HUES64 (cell line): ENCODE results near the gene TSTD2. TPM values are rescaled to one million over a fixed set of nuclear protein-coding genes. Genes with fewer than 3 reads are reported as not detected.

Experiments
- H3K27ac ChIP-seq: 2 replicates; pipeline ENCODE4 v1.7.0; 2013; ENCODE audit warnings: low read depth, low read length, inconsistent platforms
- H3K27me3 ChIP-seq: 2 replicates; pipeline ENCODE4 v1.6.1; 2013; ENCODE audit warnings: mild to moderate bottlenecking, low read length; ENCODE audit not compliant: insufficient read depth
- H3K36me3 ChIP-seq: 2 replicates; pipeline ENCODE4 v1.6.1; 2013; ENCODE audit warnings: mild to moderate bottlenecking, low read length; ENCODE audit not compliant: insufficient read depth
- H3K4me1 ChIP-seq: 2 replicates; pipeline ENCODE4 v1.6.1; 2013; ENCODE audit warnings: mild to moderate bottlenecking, low read length, moderate library complexity; ENCODE audit not compliant: insufficient read depth
- H3K4me3 ChIP-seq: 2 replicates; pipeline ENCODE4 v1.5.1; 2013; ENCODE audit warnings: mild to moderate bottlenecking, low read length, moderate library complexity
- H3K9ac ChIP-seq: 2 replicates; pipeline ENCODE4 v1.6.1; 2013; ENCODE audit warnings: mild to moderate bottlenecking, low read depth, low read length
- H3K9me3 ChIP-seq: 2 replicates; pipeline ENCODE4 v1.6.1; 2013; ENCODE audit warnings: low read depth, low read length; ENCODE audit not compliant: insufficient read depth
- WGBS: fragments of 150-250, 120-280 bp; methylation state at CpG from one replicate; pipeline ENCODE4 v1.1.7; 2013; ENCODE audit warnings: missing lambda C conversion rate; 5-methylcytosine and 5-hydroxymethylcytosine counted together
- polyA plus RNA-seq, 2 experiments: library from polyadenylated mRNA; stranded (reverse); fragments of 50-300 nt; gene quantifications; one replicate each; pipeline ENCODE4 v1.2.3, GENCODE V29; 2013

TSTD2 gene
- polyA plus RNA-seq (2013, experiment 1 of 2): 15.0 TPM
- polyA plus RNA-seq (2013, experiment 2 of 2): 15.0 TPM

DNA sequence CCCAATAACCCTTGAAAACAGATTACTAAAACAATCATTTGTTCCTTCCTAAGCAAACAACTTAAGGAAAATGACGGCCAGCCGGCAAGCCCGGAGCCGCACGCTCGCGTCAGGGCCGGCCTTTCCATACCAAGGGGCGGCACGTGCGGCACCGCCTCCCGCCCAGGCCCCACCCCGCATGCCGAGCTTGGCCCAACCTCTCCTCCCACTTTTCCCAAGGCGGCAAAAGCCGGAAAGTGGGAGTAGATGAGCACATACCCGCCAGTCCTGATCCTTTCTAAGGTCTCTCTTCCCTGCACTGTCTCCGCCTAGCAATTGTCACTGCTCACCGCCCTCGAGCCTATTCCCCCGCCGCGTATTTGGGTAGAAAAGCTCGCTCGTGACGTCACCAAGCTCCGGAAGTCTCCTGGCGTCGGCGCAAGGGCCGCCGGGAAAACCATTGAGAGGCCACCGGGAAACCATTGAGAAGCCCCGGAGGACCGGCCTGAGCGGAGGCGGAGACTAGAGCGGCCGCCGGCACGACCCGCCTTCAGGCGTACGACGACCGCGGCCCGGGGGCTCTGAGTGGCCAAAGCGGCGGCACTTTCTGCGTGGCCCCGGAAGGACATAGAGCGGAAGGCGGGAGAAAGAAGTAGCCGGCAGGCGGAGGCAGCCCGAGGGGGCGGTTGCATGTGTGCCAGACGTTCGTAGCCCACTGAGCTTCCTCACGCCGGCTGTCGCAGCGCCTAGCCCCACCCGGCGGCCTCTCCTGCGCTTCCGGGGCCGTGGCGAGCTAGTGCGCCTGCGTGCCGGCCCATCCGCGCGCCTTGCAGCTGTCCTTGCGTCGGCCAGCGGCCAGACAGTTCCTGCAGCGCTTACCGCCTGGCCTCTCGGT, at the start of gene TSTD2, which contains the start of gene NCBP1:
Gene TSTD2, minus strand, starts transcription at position 384 of the 874 bp plus-strand sequence. CDS start 5,806 bp downstream, outside the sequence.
Gene NCBP1, plus strand, starts transcription at position 837 of the 874 bp plus-strand sequence. CDS start 61 bp downstream, outside the sequence.
- under 1% methylated on average over 83 of the region's 83 CpGs for WGBS
- no peaks in the 10 kb centered on the region; the same call in 1 of the 2 replicates for H3K36me3 ChIP-seq
- peaks cover 30% of the 10 kb centered on the region for H3K4me1 ChIP-seq

GRCh38 chr9:97682242-97682641, 49.1 kb upstream of the TSTD2 start:
- Histone ChIP-seq H3K9ac (no peak overlapping the region), H3K27ac (no peak overlapping the region), H3K4me1 (no peaks in the 10 kb centered on the region), H3K9me3 (no peaks in the 10 kb centered on the region), H3K36me3 (peaks cover 31% of the 10 kb centered on the region), H3K27me3 (no peaks in the 10 kb centered on the region), H3K4me3 (no peak overlapping the region)
- 89% methylated on average over 1 of the region's 1 CpG for WGBS

More for the DNA sequence above, at the start of gene TSTD2, which contains the start of gene NCBP1:
- Histone ChIP-seq H3K27ac (peak within 1 kb of the TSS; percentile 95), H3K4me3 (peak within 1 kb of the TSS; percentile 73), H3K9me3 (no peaks in the 10 kb centered on the region), H3K9ac (peak within 1 kb of the TSS; percentile 85), H3K27me3 (no peaks in the 10 kb centered on the region)

DNA sequence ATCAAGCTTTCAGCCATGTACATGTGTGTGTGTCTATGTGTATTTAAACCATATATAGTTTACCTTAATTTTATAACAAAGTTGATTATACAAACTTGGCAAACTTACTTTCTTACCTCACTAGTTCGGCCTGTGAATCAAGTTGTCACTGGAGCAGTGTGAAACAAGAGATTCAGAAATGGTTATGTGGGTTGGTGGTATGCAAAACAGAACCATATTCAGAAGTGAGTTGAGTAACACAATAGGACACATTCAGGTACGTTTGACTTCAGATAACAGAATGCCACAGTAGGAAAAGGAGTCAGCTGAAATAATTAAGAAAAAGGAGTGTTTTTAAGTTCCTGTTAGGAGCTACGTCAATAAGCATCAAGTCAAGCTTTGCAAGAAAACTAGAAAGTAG, 42.5 kb upstream of the TSTD2 start:
- 97% methylated on average over 3 of the region's 3 CpGs for WGBS
- Histone ChIP-seq H3K4me3 (no peak overlapping the region), H3K9me3 (no peaks in the 10 kb centered on the region), H3K4me1 (no peaks in the 10 kb centered on the region), H3K27me3 (no peaks in the 10 kb centered on the region), H3K27ac (no peak overlapping the region), H3K36me3 (peaks cover 70% of the 10 kb centered on the region), H3K9ac (no peak overlapping the region)

DNA sequence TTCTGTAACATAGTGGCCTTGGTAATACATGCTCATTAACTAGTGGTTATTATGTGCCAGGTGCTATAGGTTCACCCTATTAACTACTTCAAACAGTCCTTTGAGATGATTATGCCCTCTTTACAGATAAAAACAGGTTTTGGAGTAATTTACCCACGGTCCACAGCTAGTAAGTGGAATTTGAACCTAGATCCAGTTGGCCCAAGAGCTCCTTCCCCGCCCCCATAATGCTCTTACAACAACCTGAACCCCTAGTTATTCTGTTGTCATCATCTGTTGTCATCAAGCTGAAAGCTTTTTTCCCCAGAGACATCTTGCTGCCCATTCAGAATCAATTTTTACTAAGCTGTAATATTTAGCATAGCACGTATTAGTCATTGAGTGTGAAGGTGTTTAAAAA, 40.8 kb upstream of the TSTD2 start:
- Histone ChIP-seq H3K4me1 (no peaks in the 10 kb centered on the region), H3K36me3 (peaks cover 87% of the 10 kb centered on the region), H3K27me3 (no peaks in the 10 kb centered on the region), H3K4me3 (no peak overlapping the region), H3K27ac (no peak overlapping the region), H3K9me3 (no peaks in the 10 kb centered on the region), H3K9ac (no peak overlapping the region)
- 95% methylated on average over 2 of the region's 3 CpGs for WGBS

- H3K36me3 ChIP-seq: peaks cover 99% of the 10 kb centered on the region
- H3K9me3 ChIP-seq: no peaks in the 10 kb centered on the region
- H3K4me1 ChIP-seq: no peaks in the 10 kb centered on the region
- H3K27ac ChIP-seq: no peak overlapping the region
- no peak overlapping the region for H3K9ac ChIP-seq
- WGBS: 100% methylated on average over 2 of the region's 3 CpGs
- H3K4me3 ChIP-seq: no peak overlapping the region
- H3K27me3 ChIP-seq: no peaks in the 10 kb centered on the region
Observed at GRCh38 chr9:97672403-97672802, 39.2 kb upstream of the TSTD2 start.

- Histone ChIP-seq H3K4me3 (no peak overlapping the region), H3K27ac (no peak overlapping the region), H3K36me3 (peaks cover 100% of the 10 kb centered on the region), H3K4me1 (no peaks in the 10 kb centered on the region), H3K27me3 (no peaks in the 10 kb centered on the region), H3K9me3 (no peaks in the 10 kb centered on the region), H3K9ac (no peak overlapping the region)
- 90% methylated on average over 3 of the region's 3 CpGs for WGBS
Observed at GRCh38 chr9:97670586-97670985, 37.4 kb upstream of the TSTD2 start.

DNA sequence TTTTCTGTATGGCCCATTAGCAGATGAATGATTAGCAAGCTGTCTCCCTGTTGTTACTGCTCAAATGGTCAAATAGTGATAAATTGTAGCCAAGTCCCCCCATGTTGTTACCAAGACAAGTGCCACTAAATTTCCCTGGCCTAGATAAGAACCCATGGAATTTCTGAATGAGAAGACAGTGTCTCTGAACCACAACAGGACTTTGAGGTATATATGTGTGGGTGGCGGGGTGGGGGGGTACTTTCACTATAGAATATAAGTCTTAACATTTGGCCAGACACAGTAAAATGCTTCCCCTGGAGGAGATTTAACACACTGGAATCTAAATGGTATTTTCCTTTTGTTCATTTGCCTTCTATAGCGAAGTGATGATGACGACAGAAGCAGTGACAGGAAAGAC, 35.3 kb upstream of the TSTD2 start:
- H3K9me3 ChIP-seq: no peaks in the 10 kb centered on the region
- no peaks in the 10 kb centered on the region for H3K4me1 ChIP-seq
- H3K4me3 ChIP-seq: no peak overlapping the region
- no peak overlapping the region for H3K9ac ChIP-seq
- no peaks in the 10 kb centered on the region for H3K27me3 ChIP-seq
- H3K27ac ChIP-seq: no peak overlapping the region
- peaks cover 100% of the 10 kb centered on the region for H3K36me3 ChIP-seq
- WGBS: 99% methylated on average over 3 of the region's 3 CpGs

GRCh38 chr9:97666907-97667686, 33.9 kb upstream of the TSTD2 start:
- Histone ChIP-seq H3K4me3 (no peak overlapping the region), H3K27ac (no peak overlapping the region), H3K9ac (no peak overlapping the region), H3K36me3 (peaks cover 98% of the 10 kb centered on the region), H3K4me1 (no peaks in the 10 kb centered on the region), H3K27me3 (no peaks in the 10 kb centered on the region), H3K9me3 (no peaks in the 10 kb centered on the region)
- 97% methylated on average over 3 of the region's 5 CpGs for WGBS

DNA sequence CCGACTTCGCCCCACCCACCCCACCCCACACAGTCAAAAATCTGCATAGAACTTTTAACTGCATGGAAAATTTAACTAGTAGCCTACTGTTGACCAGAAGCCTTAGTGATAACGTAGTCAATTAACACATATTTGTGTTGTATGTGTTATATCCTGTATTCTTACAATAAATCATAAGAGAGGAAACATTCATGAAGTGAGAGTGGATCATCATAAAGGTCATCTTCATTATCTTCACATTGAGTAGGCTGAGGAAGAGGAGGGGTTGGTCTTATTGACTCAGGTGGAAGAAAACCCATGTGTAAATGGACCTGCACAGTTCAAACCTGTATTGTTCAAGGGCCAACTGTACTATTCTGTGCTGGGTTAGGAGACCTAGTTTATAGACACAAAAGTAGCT, 32.6 kb upstream of the TSTD2 start:
- Histone ChIP-seq H3K9ac (no peak overlapping the region), H3K27ac (no peak overlapping the region), H3K4me3 (no peak overlapping the region), H3K9me3 (no peaks in the 10 kb centered on the region), H3K4me1 (no peaks in the 10 kb centered on the region), H3K27me3 (no peaks in the 10 kb centered on the region), H3K36me3 (peaks cover 98% of the 10 kb centered on the region)
- no CpG with 5 or more reads among the region's 3 CpGs for WGBS

- peaks cover 97% of the 10 kb centered on the region for H3K36me3 ChIP-seq
- no peaks in the 10 kb centered on the region for H3K9me3 ChIP-seq
- H3K4me3 ChIP-seq: no peak overlapping the region
- H3K9ac ChIP-seq: no peak overlapping the region
- H3K27me3 ChIP-seq: no peaks in the 10 kb centered on the region
- WGBS: 100% methylated on average over 2 of the region's 2 CpGs
- H3K4me1 ChIP-seq: no peaks in the 10 kb centered on the region
- H3K27ac ChIP-seq: no peak overlapping the region
Observed at GRCh38 chr9:97660847-97661246, 27.7 kb upstream of the TSTD2 start.

- 93% methylated on average over 5 of the region's 5 CpGs for WGBS
- Histone ChIP-seq H3K9ac (no peak overlapping the region), H3K4me1 (no peaks in the 10 kb centered on the region), H3K27me3 (no peaks in the 10 kb centered on the region), H3K27ac (no peak overlapping the region), H3K36me3 (peaks cover 98% of the 10 kb centered on the region), H3K4me3 (no peak overlapping the region), H3K9me3 (no peaks in the 10 kb centered on the region)
Observed at GRCh38 chr9:97660340-97660739, 27.2 kb upstream of the TSTD2 start.
